BJ (cell line): ENCODE results near the gene ANGPTL2. TPM values are rescaled to one million over a fixed set of nuclear protein-coding genes. Genes with fewer than 3 reads are reported as not detected.

Experiments
- CTCF ChIA-PET: fragments of 350-600 bp; formaldehyde crosslinking; extraction: SDS; loops from one replicate; lab custom pipeline; 2021; ENCODE audit warnings: antibody characterized with exemption, inconsistent platforms; lab: Yijun Ruan, JAX
- POLR2A ChIA-PET: fragments of 300-600 bp; sonication (Branson Sonifier 250); formaldehyde crosslinking; extraction: SDS; loops from one replicate; lab custom pipeline; 2021; ENCODE audit warnings: antibody characterized with exemption; lab: Charles Lee
- DNase-seq: peaks from one replicate; pipeline ENCODE4 v3.0.0-alpha.2; 2011; ENCODE audit warnings: low read depth
- H3K27me3 ChIP-seq: 2 replicates; pipeline ENCODE4 v1.6.0; 2011; ENCODE audit warnings: low read length; ENCODE audit not compliant: control insufficient read depth, insufficient read depth
- H3K36me3 ChIP-seq: 2 replicates; pipeline ENCODE4 v1.5.1; 2011; ENCODE audit warnings: low read length; ENCODE audit not compliant: control insufficient read depth, insufficient read depth
- H3K4me3 ChIP-seq: 2 replicates; pipeline ENCODE4 v1.5.1; 2011; ENCODE audit warnings: low read depth, mild to moderate bottlenecking, control low read depth, low read length
- CTCF ChIP-seq: IDR thresholded peaks from 2 replicates; pipeline ENCODE4 v1.5.1; 2011; ENCODE audit warnings: low read depth, mild to moderate bottlenecking, control low read depth, inconsistent platforms, low read length, moderate library complexity; ENCODE audit not compliant: insufficient read depth
- polyA plus RNA-seq: library from polyadenylated mRNA; depleted of rRNA; stranded (reverse); fragments of >200 nt; gene quantifications from 2 replicates; pipeline ENCODE4 v1.2.3, GENCODE V29; 2011

The ANGPTL2 gene
- polyA plus RNA-seq, 1 experiment, result 47.0 TPM

DNA sequence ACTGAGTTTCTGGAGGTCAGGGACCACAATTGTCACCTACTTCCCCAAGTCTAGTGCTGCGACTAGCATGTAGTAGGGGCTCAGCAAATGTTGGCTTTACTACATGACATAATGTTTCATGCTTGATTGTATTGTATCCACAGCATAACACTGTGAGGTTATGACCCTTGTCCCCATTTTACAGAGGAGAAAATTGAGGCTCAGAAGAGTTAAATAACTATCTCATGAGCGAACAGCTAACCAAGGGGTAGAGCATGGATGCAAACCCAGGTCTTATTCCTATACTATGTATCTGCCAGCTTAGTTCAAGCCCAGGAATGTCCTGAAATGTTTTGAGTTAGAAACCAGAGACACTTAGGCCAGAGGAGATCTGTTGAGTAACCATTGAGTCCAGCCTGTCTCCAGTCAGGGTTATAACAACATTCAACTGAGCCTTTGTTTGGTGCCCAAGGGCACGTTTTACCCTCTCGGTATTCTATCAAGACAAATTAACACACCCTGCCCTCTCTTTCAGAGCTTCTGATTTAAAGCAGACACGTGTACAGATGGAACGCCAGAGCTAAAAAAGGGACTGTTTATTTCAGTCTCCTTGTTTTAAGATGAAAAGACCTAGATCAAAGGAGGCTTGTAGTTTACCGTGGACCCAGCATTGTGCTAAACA is 16.5 kb downstream of the ANGPTL2 start:
- H3K4me3 ChIP-seq, result no peak overlapping the region
- ChIA-PET CTCF (interaction anchor here (1.3 kb wide), 1 partner anchor 140 kb away, joined by 4 read pairs; no protein-coding TSS in a partner anchor), POLR2A (no interaction called here)
- no peaks in the 10 kb centered on the region for H3K27me3 ChIP-seq
- DNase-seq, result no peak
- H3K36me3 ChIP-seq, result peaks cover 9% of the 10 kb centered on the region
- TF ChIP-seq CTCF, result no peak

GRCh38 chr9:127104581-127105311 is 17.7 kb downstream of the ANGPTL2 start:
- Histone ChIP-seq H3K36me3 (peaks cover 11% of the 10 kb centered on the region), H3K4me3 (no peak overlapping the region), H3K27me3 (no peaks in the 10 kb centered on the region)
- DNase-seq, result no peak
- CTCF ChIA-PET, result interaction anchor here (1.3 kb wide), 1 partner anchor 21 kb away, joined by 4 read pairs; no protein-coding TSS in a partner anchor
- POLR2A ChIA-PET, result no interaction called here
- TF ChIP-seq CTCF, result no peak

- Histone ChIP-seq H3K36me3 (peaks cover 8% of the 10 kb centered on the region), H3K4me3 (no peak overlapping the region), H3K27me3 (no peaks in the 10 kb centered on the region)
- ChIA-PET CTCF (interaction anchor here (0.5 to 0.7 kb wide), 3 partner anchors 9 to 105 kb away, joined by 3 read pairs; no protein-coding TSS in a partner anchor), POLR2A (no interaction called here)
- TF ChIP-seq CTCF, result no peak
- DNase-seq, result no peak
Observed at GRCh38 chr9:127102788-127103187, 19.6 kb downstream of the ANGPTL2 start.

DNA sequence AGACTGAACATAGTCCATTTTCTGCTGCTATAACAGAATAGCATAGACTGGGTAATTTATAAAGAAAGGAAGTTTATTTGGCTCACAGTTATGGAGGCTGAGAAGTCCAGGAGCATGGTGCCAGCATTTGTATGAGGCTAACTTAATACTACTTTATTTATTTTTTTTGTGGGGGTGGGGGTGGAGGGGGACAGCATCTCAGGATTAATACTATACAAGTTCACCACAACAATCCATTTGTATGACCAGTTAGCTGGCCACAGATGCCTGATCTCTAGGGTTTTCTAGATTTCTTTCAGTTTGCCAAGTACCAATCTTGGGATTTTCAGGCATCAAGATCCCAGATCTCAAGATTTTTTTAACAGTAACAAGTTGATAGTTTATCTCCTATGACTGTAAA is 20.3 kb downstream of the ANGPTL2 start:
- POLR2A ChIA-PET, result no interaction called here
- peaks cover 6% of the 10 kb centered on the region for H3K36me3 ChIP-seq
- CTCF ChIA-PET, result interaction anchor here (0.7 kb wide), 1 partner anchor 12 kb away, joined by 3 read pairs; no protein-coding TSS in a partner anchor
- no peaks in the 10 kb centered on the region for H3K27me3 ChIP-seq
- H3K4me3 ChIP-seq, result no peak overlapping the region
- no peak for TF ChIP-seq CTCF
- DNase-seq, result no peak

- CTCF ChIA-PET, result no interaction called here
- Histone ChIP-seq H3K27me3 (no peaks in the 10 kb centered on the region), H3K36me3 (peaks cover 6% of the 10 kb centered on the region), H3K4me3 (no peak overlapping the region)
- POLR2A ChIA-PET, result no interaction called here
- no peak for DNase-seq
- TF ChIP-seq CTCF, result no peak
Observed at GRCh38 chr9:127099664-127100063, 22.8 kb downstream of the ANGPTL2 start.
